Measurements from ENCODE around the gene DGKD. TPM values are rescaled to one million over a fixed set of nuclear protein-coding genes. Genes with fewer than 3 reads are reported as not detected.
"Not testable (repeated sequence)": the region's sequence is repeated elsewhere in the genome, so short reads cannot be mapped to it uniquely, and the experiment has no call there.

DGKD gene
- total RNA-seq, 1 donor from 2014 or later = 69.3 TPM

GRCh38 chr2:233395687-233396086 lies 41.4 kb downstream of the DGKD start:
- Histone ChIP-seq H3K4me3 (no peak overlapping the region), H3K27ac (no peak overlapping the region), H3K4me1 (no peaks in the 10 kb centered on the region), H3K36me3 (peaks cover 27% of the 10 kb centered on the region), H3K9me3 (no peaks in the 10 kb centered on the region), H3K27me3 (ENCODE audit: low read depth) (no peaks in the 10 kb centered on the region)
- TF ChIP-seq CTCF (IDR thresholded peaks at IDR 0.05) = no peak
- intact Hi-C loops (cut with DNase I) = no loop called here
- no peak for DNase-seq
- no peak for ATAC-seq

- ATAC-seq; H3K27me3 ChIP-seq (ENCODE audit: low read depth); H3K4me3 ChIP-seq; H3K9me3 ChIP-seq; intact Hi-C loops (cut with DNase I); DNase-seq; H3K27ac ChIP-seq; H3K4me1 ChIP-seq: not testable (repeated sequence)
- peaks cover 25% of the 10 kb centered on the region for H3K36me3 ChIP-seq
These were observed 42.7 kb downstream of the DGKD start for GRCh38 chr2:233396726-233397665.

- Histone ChIP-seq H3K9me3 (no peaks in the 10 kb centered on the region), H3K27me3 (ENCODE audit: low read depth) (no peaks in the 10 kb centered on the region), H3K36me3 (peaks cover 22% of the 10 kb centered on the region), H3K4me3 (no peak overlapping the region), H3K4me1 (no peaks in the 10 kb centered on the region), H3K27ac (no peak overlapping the region)
- ATAC-seq (no peak), DNase-seq (no peak)
- intact Hi-C loops (cut with DNase I) = no loop called here
- TF ChIP-seq CTCF (IDR thresholded peaks at IDR 0.05) = no peak
These were observed 45.3 kb downstream of the DGKD start for GRCh38 chr2:233399306-233400225.

- Histone ChIP-seq H3K27me3 (ENCODE audit: low read depth) (no peaks in the 10 kb centered on the region), H3K27ac (no peak overlapping the region), H3K4me3 (no peak overlapping the region), H3K9me3 (no peaks in the 10 kb centered on the region), H3K4me1 (no peaks in the 10 kb centered on the region), H3K36me3 (peaks cover 14% of the 10 kb centered on the region)
- intact Hi-C loops (cut with DNase I) = no loop called here
- ATAC-seq (peak; percentile 22 to 38), DNase-seq (no peak)
- no peak for TF ChIP-seq CTCF (IDR thresholded peaks at IDR 0.05)
These were observed 46.0 kb downstream of the DGKD start for GRCh38 chr2:233400341-233400740.

- Histone ChIP-seq H3K9me3 (no peaks in the 10 kb centered on the region), H3K27me3 (ENCODE audit: low read depth) (no peaks in the 10 kb centered on the region), H3K27ac (no peak overlapping the region), H3K4me1 (no peaks in the 10 kb centered on the region), H3K36me3 (peaks cover 14% of the 10 kb centered on the region), H3K4me3 (no peak overlapping the region)
- no peak for DNase-seq
- ATAC-seq = no peak
- no peak for TF ChIP-seq CTCF (IDR thresholded peaks at IDR 0.05)
- intact Hi-C loops (cut with DNase I) = no loop called here
These were observed 46.7 kb downstream of the DGKD start for GRCh38 chr2:233400961-233401360.

Data from lower lobe of right lung (tissue), 2 donors.